OCI-LY1 (cell line): Measurements from ENCODE around the gene WBP4.

Source experiments
- EZH2 ChIP-seq: fragments of 200-600 bp; sonication (generic), shearing (Covaris generic); IDR thresholded peaks from 2 replicates; pipeline ENCODE4 v1.8.0; 2017; ENCODE audit warnings: borderline replicate concordance, mixed run types, mild to moderate bottlenecking, antibody characterized with exemption, low read length, moderate library complexity, mixed read lengths
- TF ChIP-seq, protein P1 (sequence below): fragments of 200-600 bp; sonication (generic), shearing (Covaris generic); IDR thresholded peaks from 2 replicates; pipeline ENCODE4 v1.5.1; 2017; ENCODE audit warnings: mild to moderate bottlenecking, antibody characterized with exemption, low read length, moderate library complexity, mixed read lengths

DNA sequence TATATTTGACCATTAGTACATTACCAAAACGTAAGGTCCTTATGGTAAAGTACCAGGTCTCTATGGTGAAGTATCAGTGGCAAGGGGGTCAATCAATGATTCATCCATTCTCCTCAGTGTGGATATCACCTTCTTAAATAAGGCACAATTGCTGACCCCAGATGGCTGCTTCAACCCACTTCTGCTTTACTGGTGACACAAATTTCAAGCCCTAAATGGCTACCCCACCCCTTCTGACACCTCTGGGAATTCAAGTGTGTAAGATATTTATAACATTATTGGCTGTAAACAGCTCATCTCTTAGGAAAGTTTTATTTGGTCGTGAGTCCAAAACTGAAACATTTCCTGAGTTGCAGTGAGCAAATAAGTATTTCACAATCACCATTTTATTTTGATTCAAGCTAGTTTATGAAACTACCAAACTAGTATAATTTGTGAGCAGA, 7.9 kb upstream of the WBP4 start:
- TF ChIP-seq, protein P1, sequence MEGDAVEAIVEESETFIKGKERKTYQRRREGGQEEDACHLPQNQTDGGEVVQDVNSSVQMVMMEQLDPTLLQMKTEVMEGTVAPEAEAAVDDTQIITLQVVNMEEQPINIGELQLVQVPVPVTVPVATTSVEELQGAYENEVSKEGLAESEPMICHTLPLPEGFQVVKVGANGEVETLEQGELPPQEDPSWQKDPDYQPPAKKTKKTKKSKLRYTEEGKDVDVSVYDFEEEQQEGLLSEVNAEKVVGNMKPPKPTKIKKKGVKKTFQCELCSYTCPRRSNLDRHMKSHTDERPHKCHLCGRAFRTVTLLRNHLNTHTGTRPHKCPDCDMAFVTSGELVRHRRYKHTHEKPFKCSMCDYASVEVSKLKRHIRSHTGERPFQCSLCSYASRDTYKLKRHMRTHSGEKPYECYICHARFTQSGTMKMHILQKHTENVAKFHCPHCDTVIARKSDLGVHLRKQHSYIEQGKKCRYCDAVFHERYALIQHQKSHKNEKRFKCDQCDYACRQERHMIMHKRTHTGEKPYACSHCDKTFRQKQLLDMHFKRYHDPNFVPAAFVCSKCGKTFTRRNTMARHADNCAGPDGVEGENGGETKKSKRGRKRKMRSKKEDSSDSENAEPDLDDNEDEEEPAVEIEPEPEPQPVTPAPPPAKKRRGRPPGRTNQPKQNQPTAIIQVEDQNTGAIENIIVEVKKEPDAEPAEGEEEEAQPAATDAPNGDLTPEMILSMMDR = no peak
- TF ChIP-seq EZH2 = no peak
